HepG2 (cell line): ENCODE results near the gene AUH. TPM values are rescaled to one million over a fixed set of nuclear protein-coding genes. Genes with fewer than 3 reads are reported as not detected.

Source experiments
- ATAC-seq: fragments of 200-7000 bp; cut with Tn5 transposase; 3 replicates; pipeline ENCODE4 v1.9.1; 2020; ENCODE audit warnings: mild to moderate bottlenecking, moderate library complexity
- BruUV-seq: library from RNA; stranded (reverse); fragments of 400-500 nt; replicated peaks from 2 replicates; lab custom pipeline; 2021; lab: Mats Ljungman, UMichigan
- CTCF ChIA-PET: fragments of 300-600 bp; formaldehyde crosslinking; extraction: SDS; loops from one replicate; lab custom pipeline; 2021; ENCODE audit warnings: low total read pairs, inconsistent platforms, low intra/inter-chr PET ratio; lab: Yijun Ruan, JAX
- POLR2A ChIA-PET: fragments of 350-600 bp; sonication (Branson Sonifier 250); formaldehyde crosslinking; loops from one replicate; lab custom pipeline; 2020; ENCODE audit warnings: antibody characterized with exemption, inconsistent platforms; lab: Yijun Ruan, JAX
- DNase-seq: peaks from one replicate; pipeline ENCODE4 v3.0.0-alpha.2; 2015; ENCODE audit warnings: low spot score
- FAIRE-seq: peaks from 3 replicates; lab custom pipeline; 2011; peaks lifted over from hg19 to GRCh38; lab: Jason Lieb, UNC
- H2AFZ ChIP-seq: one replicate; pipeline ENCODE4 v1.6.1; 2011; ENCODE audit warnings: low read length, inconsistent platforms
- H3K27ac ChIP-seq: fragments of 300-600 bp; 3 replicates; pipeline ENCODE4 v1.8.0; 2011; ENCODE audit warnings: mixed run types, mild to moderate bottlenecking, mixed read lengths, low read length, inconsistent platforms; ENCODE audit not compliant: insufficient read depth; ENCODE audit errors: extremely low read length
- H3K27me3 ChIP-seq, 2 experiments: fragments of 200-600 bp in 1 of 2; 2 replicates in 1 of 2; 3 replicates in 1 of 2; pipeline versions ENCODE4 v1.6.0 to v1.8.0; 2011; ENCODE audit warnings: low read length in 2 of 2, mild to moderate bottlenecking in 2 of 2, moderate library complexity in 2 of 2, inconsistent platforms in 1 of 2; ENCODE audit not compliant: insufficient read depth in 2 of 2, control insufficient read depth in 1 of 2
- H3K36me3 ChIP-seq, 2 experiments: fragments of 200-600 bp in 1 of 2; replicated peaks in 1 of 2; 2 replicates in 1 of 2; 3 replicates in 1 of 2; pipeline versions ENCODE4 v1.5.1 to v1.8.0; 2011; ENCODE audit warnings: low read length in 2 of 2, inconsistent platforms in 1 of 2; ENCODE audit not compliant: insufficient read depth in 2 of 2, control insufficient read depth in 1 of 2
- H3K4me1 ChIP-seq: 2 replicates; pipeline ENCODE4 v1.5.1; 2012; ENCODE audit warnings: low read length, inconsistent platforms; ENCODE audit not compliant: insufficient read depth
- H3K4me2 ChIP-seq: 2 replicates; pipeline ENCODE4 v1.6.0; 2011; ENCODE audit warnings: low read depth, low read length, inconsistent platforms
- H3K4me3 ChIP-seq, 3 experiments: fragments of 200-600 bp in 1 of 3; sonication (generic), shearing (Covaris generic) in 1 of 3; replicated peaks in 1 of 3; 2 replicates each; pipeline ENCODE4 v1.5.1; 2011 to 2016; ENCODE audit warnings: low read length in 3 of 3, inconsistent platforms in 2 of 3, low read depth in 2 of 3, mild to moderate bottlenecking in 2 of 3, control low read depth in 1 of 3, mixed read lengths in 1 of 3; ENCODE audit not compliant: insufficient read depth in 1 of 3
- H3K79me2 ChIP-seq: one replicate; pipeline ENCODE4 v1.6.1; 2011; ENCODE audit warnings: low read length, inconsistent platforms; ENCODE audit not compliant: insufficient read depth
- H3K9ac ChIP-seq: 2 replicates; pipeline ENCODE4 v1.6.0; 2011; ENCODE audit warnings: mild to moderate bottlenecking, low read depth, low read length, inconsistent platforms; ENCODE audit not compliant: insufficient read depth
- H3K9me3 ChIP-seq: 2 replicates; pipeline ENCODE4 v1.5.1; 2012; ENCODE audit warnings: mild to moderate bottlenecking, low read length
- H4K20me1 ChIP-seq: 2 replicates; pipeline ENCODE4 v1.6.0; 2011; ENCODE audit warnings: inconsistent platforms, mild to moderate bottlenecking, low read length, moderate library complexity; ENCODE audit not compliant: insufficient read depth
- BRF2 ChIP-seq: sonication (generic); formaldehyde crosslinking; IDR thresholded peaks from 2 replicates; pipeline ENCODE4 v1.8.1; 2022; ENCODE audit warnings: mild to moderate bottlenecking, missing genetic modification reagents
- CAMTA2 ChIP-seq: sonication (generic); formaldehyde crosslinking; IDR thresholded peaks from 2 replicates; pipeline ENCODE4 v1.4.0; 2020; ENCODE audit warnings: mild to moderate bottlenecking, missing genetic modification reagents, borderline replicate concordance
- CBFB ChIP-seq: sonication (generic); formaldehyde crosslinking; IDR thresholded peaks from 2 replicates; pipeline ENCODE4 v1.4.0; 2020; ENCODE audit warnings: missing genetic modification reagents
- MATR3 ChIP-seq: sonication (generic); formaldehyde crosslinking; IDR thresholded peaks from 2 replicates; pipeline ENCODE4 v1.4.0; 2020; ENCODE audit warnings: missing genetic modification reagents
- NAIF1 ChIP-seq: sonication (generic); formaldehyde crosslinking; IDR thresholded peaks from 2 replicates; pipeline ENCODE4 v1.5.0; 2020; ENCODE audit warnings: mild to moderate bottlenecking, missing genetic modification reagents, borderline replicate concordance
- NFKBIZ ChIP-seq: IDR thresholded peaks from 2 replicates; pipeline ENCODE4 v1.6.1; 2018; ENCODE audit warnings: missing genetic modification reagents, missing compliant biosample characterization
- PAWR ChIP-seq: sonication (generic); formaldehyde crosslinking; IDR thresholded peaks from 2 replicates; pipeline ENCODE4 v1.4.0; 2020; ENCODE audit warnings: missing genetic modification reagents, mild to moderate bottlenecking, borderline replicate concordance
- STAG1 ChIP-seq: sonication (generic); formaldehyde crosslinking; IDR thresholded peaks from 2 replicates; pipeline ENCODE4 v1.4.0; 2020; ENCODE audit warnings: missing genetic modification reagents
- ZNF263 ChIP-seq: sonication (generic); formaldehyde crosslinking; IDR thresholded peaks from 2 replicates; pipeline ENCODE4 v1.4.0; 2020; ENCODE audit warnings: missing genetic modification reagents
- ZNF275 ChIP-seq: sonication (generic); formaldehyde crosslinking; IDR thresholded peaks from 2 replicates; pipeline ENCODE4 v1.8.0; 2022; ENCODE audit warnings: missing genetic modification reagents, mild to moderate bottlenecking, inconsistent platforms, borderline replicate concordance
- ZNF362 ChIP-seq: sonication (generic); formaldehyde crosslinking; IDR thresholded peaks from 2 replicates; pipeline ENCODE4 v1.4.0; 2020; ENCODE audit warnings: missing genetic modification reagents, mild to moderate bottlenecking, borderline replicate concordance
- ZNF543 ChIP-seq: sonication (generic); formaldehyde crosslinking; IDR thresholded peaks from 2 replicates; pipeline ENCODE4 v1.4.0; 2020; ENCODE audit warnings: mild to moderate bottlenecking, missing genetic modification reagents
- ZNF564 ChIP-seq: sonication (generic); formaldehyde crosslinking; IDR thresholded peaks from 2 replicates; pipeline ENCODE4 v1.8.1; 2023; ENCODE audit warnings: mild to moderate bottlenecking, missing genetic modification reagents
- WGBS: methylation state at CpG from one replicate; pipeline ENCODE4 v1.1.6; 2017; ENCODE audit warnings: low lambda C conversion rate; 5-methylcytosine and 5-hydroxymethylcytosine counted together
- in situ Hi-C: cut with HindIII; loops from 2 replicates; pipeline ENCODE4 v1.10.0; 2017; ENCODE audit warnings: low pct_unique_long_range_greater_than_20kb; ENCODE audit not compliant: extremely low pct_ligation_motif_present
- intact Hi-C: fragments of 100-400 bp; cut with micrococcal nuclease; formaldehyde crosslinking; loops from one replicate; pipeline ENCODE4 v1.10.0; 2022; ENCODE audit not compliant: unreplicated experiment
- polyA plus RNA-seq, 8 experiments: library from polyadenylated mRNA; depleted of rRNA in 3 of 8; stranded (reverse) in 7 of 8; unstranded in 1 of 8; fragments of >200 nt; fragmentation: Illumina TruSeq in 4 of 8; extraction: Trizol in 4 of 8; gene quantifications; 2 replicates each; pipeline versions ENCODE4 v1.2.1 to v1.2.3, GENCODE V29; 2011 to 2016; ENCODE audit warnings: low read depth in 4 of 8, missing spikeins in 1 of 8, mixed read lengths in 1 of 8; ENCODE audit not compliant: insufficient read depth in 1 of 8
- total RNA-seq, 5 experiments: library from RNA; depleted of rRNA; stranded (reverse); fragments of >200 nt; fragmentation: Illumina TruSeq; extraction: Trizol; gene quantifications; 2 replicates each; pipeline ENCODE4 v1.2.3, GENCODE V29; 2016; ENCODE audit warnings: low read depth in 1 of 5

The AUH gene
- total and polyA plus RNA-seq, 2 of the 13 experiments (the other 11 are each of a cell fraction or from before 2014, with no cell fraction given), result 25.8 to 31.9 TPM

GRCh38 chr9:91179237-91180138, 182.2 kb downstream of the AUH start:
- CTCF ChIA-PET, result no interaction called here
- Histone ChIP-seq H3K4me2 (no peak overlapping the region), H3K27ac (no peak overlapping the region), H3K79me2 (no peaks in the 10 kb centered on the region), H3K9me3 (no peaks in the 10 kb centered on the region), H3K27me3 (no peaks in the 10 kb centered on the region), H3K4me3 (no peak overlapping the region), H3K36me3 (no peaks in the 10 kb centered on the region), H2AFZ (no peak overlapping the region), H4K20me1 (no peaks in the 10 kb centered on the region), H3K9ac (no peak overlapping the region), H3K4me1 (peaks cover 30% of the 10 kb centered on the region)
- POLR2A ChIA-PET, result no interaction called here
- WGBS, result 92% methylated on average over 20 of the region's 23 CpGs
- no peak; the same call in 2 of the 3 replicates for ATAC-seq
- intact Hi-C loops (no loop called here), in situ Hi-C loops (no loop called here)
- no peak for TF ChIP-seq MATR3 (CRISPR knock-in tag)
- TF ChIP-seq STAG1 (CRISPR knock-in tag), result no peak
- TF ChIP-seq ZNF564, result no peak
- no peak for TF ChIP-seq CAMTA2 (CRISPR knock-in tag)
- no peak for TF ChIP-seq ZNF543 (CRISPR knock-in tag)
- TF ChIP-seq NAIF1 (CRISPR knock-in tag), result no peak
- TF ChIP-seq CBFB (CRISPR knock-in tag), result no peak
- TF ChIP-seq ZNF275 (CRISPR knock-in tag), result no peak
- no peak for TF ChIP-seq ZNF263 (CRISPR knock-in tag)
- TF ChIP-seq PAWR (CRISPR knock-in tag), result no peak
- no peak for TF ChIP-seq ZNF362 (CRISPR knock-in tag)
- no peak for TF ChIP-seq NFKBIZ (CRISPR knock-in tag)
- no peak for TF ChIP-seq BRF2 (CRISPR knock-in tag)
- no peak for FAIRE-seq
- BruUV-seq, result no TSS peak
- DNase-seq, result no peak
